Spleen (tissue), 11 donors: ENCODE data around the gene OTOG. TPM values are rescaled to one million over a fixed set of nuclear protein-coding genes. Genes with fewer than 3 reads are reported as not detected.

ENCODE experiments used
- DNase-seq: peaks from one replicate; pipeline ENCODE4 v3.0.0-alpha.2; 2020
- H3K27ac ChIP-seq, 8 donors: fragments of 200-600 bp; sonication (generic) in 7 of 8; 1 replicate in 4 of 8; 2 replicates in 4 of 8; pipeline versions ENCODE4 v1.5.0 to v1.8.0; 2016 to 2021; ENCODE audit warnings: inconsistent platforms in 4 of 8, mild to moderate bottlenecking in 4 of 8, moderate library complexity in 1 of 8
- H3K27me3 ChIP-seq, 7 donors: fragments of 200-600 bp; sonication (generic) in 6 of 7; replicated peaks in 1 of 7; 1 replicate in 4 of 7; 2 replicates in 3 of 7; pipeline versions ENCODE4 v1.5.0 to v1.8.0; 2016 to 2021; ENCODE audit warnings: inconsistent platforms in 3 of 7, mild to moderate bottlenecking in 1 of 7
- H3K36me3 ChIP-seq, 6 donors: fragments of 200-600 bp; sonication (generic) in 5 of 6; 1 replicate in 4 of 6; 2 replicates in 2 of 6; pipeline versions ENCODE4 v1.5.0 to v1.8.0; 2016 to 2021; ENCODE audit warnings: inconsistent platforms in 2 of 6
- H3K4me1 ChIP-seq, 6 donors: fragments of 200-600 bp; sonication (generic) in 5 of 6; 1 replicate in 3 of 6; 2 replicates in 3 of 6; pipeline versions ENCODE4 v1.5.0 to v1.8.0; 2016 to 2021; ENCODE audit warnings: inconsistent platforms in 3 of 6
- H3K4me3 ChIP-seq, 8 donors: fragments of 200-600 bp; sonication (generic) in 7 of 8; 1 replicate in 4 of 8; 2 replicates in 4 of 8; pipeline versions ENCODE4 v1.5.0 to v1.8.0; 2016 to 2021; ENCODE audit warnings: inconsistent platforms in 4 of 8, mild to moderate bottlenecking in 4 of 8, moderate library complexity in 2 of 8
- H3K9me3 ChIP-seq, 8 donors: fragments of 200-600 bp; sonication (generic) in 7 of 8; 1 replicate in 4 of 8; 2 replicates in 4 of 8; pipeline versions ENCODE4 v1.5.0 to v1.8.0; 2016 to 2021; ENCODE audit warnings: inconsistent platforms in 4 of 8
- POLR2A ChIP-seq, 3 donors: fragments of 450-650 bp; IDR thresholded peaks; one replicate each; pipeline ENCODE4 v1.5.1; 2017; ENCODE audit warnings: antibody characterized with exemption in 3 of 3, mild to moderate bottlenecking in 1 of 3
- POLR2AphosphoS5 ChIP-seq, 3 donors: sonication (generic); formaldehyde crosslinking; IDR thresholded peaks; one replicate each; pipeline ENCODE4 v1.5.1; 2017; ENCODE audit warnings: antibody characterized with exemption in 3 of 3
- WGBS, 5 donors: extraction: QIAGEN DNeasy Blood & Tissue Kit in 3 of 5; methylation state at CpG; one replicate each; pipeline versions ENCODE4 v1.1.5 to v1.1.7; 2013 to 2018; 5-methylcytosine and 5-hydroxymethylcytosine counted together
- intact Hi-C: fragments of 100-400 bp; cut with DNase I; formaldehyde crosslinking; loops from one replicate; pipeline ENCODE4 v1.15.0; 2023; ENCODE audit warnings: low total_unique reads
- polyA plus RNA-seq, 3 donors: library from polyadenylated mRNA; stranded (reverse); fragments of 200-250 nt; gene quantifications; one replicate each; pipeline ENCODE4 v1.2.1, GENCODE V29; 2013
- total RNA-seq, 7 donors: library from RNA; depleted of rRNA in 3 of 7; stranded (reverse); fragments of >200 nt in 3 of 7; fragmentation: NEBNext Ultra II Directional in 4 of 7; extraction: Animal tissue kit (Norgen Biotek cat#: 25700) in 4 of 7; gene quantifications; one replicate each; pipeline versions ENCODE4 v1.1.0 to v1.2.1, GENCODE V29; 2016 to 2021
- TF ChIP-seq, protein P1 (sequence below), 11 experiments: fragments of 200-600 bp in 7 of 11; fragments of 450-650 bp in 4 of 11; sonication (generic) in 4 of 11; IDR thresholded peaks in 8 of 11; conservative IDR thresholded peaks in 3 of 11; 1 replicate in 7 of 11; 2 replicates in 4 of 11; pipeline versions ENCODE4 v1.4.0 to v1.8.0; 2016 to 2021; ENCODE audit warnings: antibody characterized with exemption in 11 of 11, inconsistent platforms in 4 of 11, mild to moderate bottlenecking in 1 of 11
- donor health status: healthy with polysubstance abuse.
- donor health status: DM: no; HTN: no; CAD: no; lungs with moderate emphysema.
- donor health status: DM: no; HTN: no; CAD: no.
- donor health status: Bipolar disorder and iron deficiency.
- donor health status: healthy.
- donor health status: DM: no; HTN: no; CAD: no.
- donor health status: DM: yes; HTN: yes; CAD: no.

The OTOG gene
- total and polyA plus RNA-seq, 10 donors = not detected

DNA sequence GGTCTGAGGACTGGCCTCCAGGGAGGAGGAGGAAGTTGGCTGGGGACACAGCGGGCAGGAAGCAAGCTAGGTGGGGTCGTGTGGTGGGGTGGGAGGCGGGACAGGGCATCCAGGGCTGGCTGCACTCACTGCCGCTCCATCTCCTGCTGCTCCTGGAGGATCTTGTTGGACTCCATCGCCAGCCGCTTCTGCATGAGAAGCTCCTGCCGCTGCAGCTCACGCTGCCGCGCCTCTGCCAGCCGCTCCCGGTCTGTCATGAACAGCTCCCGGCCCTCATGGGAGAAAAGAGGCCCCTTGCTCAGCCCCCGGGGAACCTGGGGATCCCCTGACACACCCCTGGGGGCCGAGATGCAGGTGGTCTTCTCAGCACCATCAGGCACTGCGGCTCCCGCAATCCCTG lies 24.4 kb upstream of the OTOG start:
- no peaks in the 10 kb centered on the region for H3K36me3 ChIP-seq
- H3K4me1 ChIP-seq = peaks cover 0 to 2% (median under 1%) of the 10 kb centered on the region in 6 donors
- no peak overlapping the region for H3K4me3 ChIP-seq
- no peak for DNase-seq
- H3K27ac ChIP-seq = no peak overlapping the region
- H3K9me3 ChIP-seq = no peaks in the 10 kb centered on the region
- TF ChIP-seq POLR2AphosphoS5 (IDR thresholded peaks at IDR 0.05) = no peak
- TF ChIP-seq POLR2A (IDR thresholded peaks at IDR 0.05) = no peak
- TF ChIP-seq, protein P1, sequence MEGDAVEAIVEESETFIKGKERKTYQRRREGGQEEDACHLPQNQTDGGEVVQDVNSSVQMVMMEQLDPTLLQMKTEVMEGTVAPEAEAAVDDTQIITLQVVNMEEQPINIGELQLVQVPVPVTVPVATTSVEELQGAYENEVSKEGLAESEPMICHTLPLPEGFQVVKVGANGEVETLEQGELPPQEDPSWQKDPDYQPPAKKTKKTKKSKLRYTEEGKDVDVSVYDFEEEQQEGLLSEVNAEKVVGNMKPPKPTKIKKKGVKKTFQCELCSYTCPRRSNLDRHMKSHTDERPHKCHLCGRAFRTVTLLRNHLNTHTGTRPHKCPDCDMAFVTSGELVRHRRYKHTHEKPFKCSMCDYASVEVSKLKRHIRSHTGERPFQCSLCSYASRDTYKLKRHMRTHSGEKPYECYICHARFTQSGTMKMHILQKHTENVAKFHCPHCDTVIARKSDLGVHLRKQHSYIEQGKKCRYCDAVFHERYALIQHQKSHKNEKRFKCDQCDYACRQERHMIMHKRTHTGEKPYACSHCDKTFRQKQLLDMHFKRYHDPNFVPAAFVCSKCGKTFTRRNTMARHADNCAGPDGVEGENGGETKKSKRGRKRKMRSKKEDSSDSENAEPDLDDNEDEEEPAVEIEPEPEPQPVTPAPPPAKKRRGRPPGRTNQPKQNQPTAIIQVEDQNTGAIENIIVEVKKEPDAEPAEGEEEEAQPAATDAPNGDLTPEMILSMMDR (IDR thresholded peaks at IDR 0.05 in 8 of 11, conservative IDR thresholded peaks at IDR 0.05 in 3 of 11) = no peak
- H3K27me3 ChIP-seq = peaks cover 0 to 7% (median 0%) of the 10 kb centered on the region in 7 donors
- intact Hi-C loops = no loop called here
- 72 to 85% (median 82%) methylated on average over 11 to 17 of the region's 17 CpGs for WGBS, 5 donors

DNA sequence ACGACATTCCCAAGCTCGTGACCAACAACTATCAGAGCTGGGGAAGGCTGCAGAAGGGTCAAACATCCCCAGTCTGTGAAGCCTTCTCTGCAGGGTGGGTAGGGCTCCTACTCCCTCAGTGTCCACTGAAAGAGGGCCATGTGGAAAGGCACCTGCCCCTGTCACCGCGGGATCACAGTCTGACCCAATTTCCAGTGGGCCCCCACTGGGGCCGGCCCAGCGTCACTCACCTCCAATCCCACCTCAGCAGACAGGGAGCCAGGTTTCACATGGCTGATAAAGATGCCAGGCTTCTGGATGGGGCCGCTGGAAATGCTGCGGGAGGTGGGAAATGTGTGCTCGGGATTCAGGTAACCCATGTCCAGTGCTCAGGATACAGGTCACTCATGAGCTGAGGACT lies 22.8 kb upstream of the OTOG start:
- intact Hi-C loops = no loop called here
- no peak overlapping the region for H3K4me3 ChIP-seq
- H3K27me3 ChIP-seq = peaks cover 0 to 18% (median 0%) of the 10 kb centered on the region in 7 donors
- no peak for DNase-seq
- no peaks in the 10 kb centered on the region for H3K9me3 ChIP-seq
- peaks cover 0 to 16% (median 9%) of the 10 kb centered on the region in 6 donors for H3K4me1 ChIP-seq
- 88 to 96% (median 95%) methylated on average over 5 to 9 of the region's 9 CpGs for WGBS, 5 donors
- TF ChIP-seq, protein P1 (IDR thresholded peaks at IDR 0.05 in 8 of 11, conservative IDR thresholded peaks at IDR 0.05 in 3 of 11) = no peak
- TF ChIP-seq POLR2AphosphoS5 (IDR thresholded peaks at IDR 0.05) = no peak
- TF ChIP-seq POLR2A (IDR thresholded peaks at IDR 0.05) = no peak
- no peaks in the 10 kb centered on the region for H3K36me3 ChIP-seq
- H3K27ac ChIP-seq = no peak overlapping the region

DNA sequence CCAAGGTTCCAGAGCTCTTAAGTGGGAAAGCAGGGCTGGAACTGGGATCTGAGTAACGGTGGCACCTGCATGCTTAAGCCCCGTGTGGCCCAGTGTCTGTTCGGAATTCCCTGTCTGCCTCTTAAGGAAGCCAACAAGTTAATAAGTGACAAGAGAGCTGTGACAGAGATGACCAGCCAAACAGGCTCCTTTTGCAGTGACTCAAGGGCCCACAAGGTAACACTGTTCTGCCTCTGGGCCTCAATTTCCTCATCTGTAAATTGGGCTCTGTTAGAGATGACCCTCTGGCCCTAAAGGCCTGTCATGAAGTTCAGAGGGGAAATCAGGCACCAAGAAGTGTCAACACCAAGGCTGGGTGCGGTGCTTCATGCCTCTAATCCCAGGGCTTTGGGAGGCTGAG lies 21.5 kb upstream of the OTOG start:
- TF ChIP-seq POLR2A (IDR thresholded peaks at IDR 0.05) (no peak), POLR2AphosphoS5 (IDR thresholded peaks at IDR 0.05) (no peak)
- TF ChIP-seq, protein P1 (IDR thresholded peaks at IDR 0.05 in 8 of 11, conservative IDR thresholded peaks at IDR 0.05 in 3 of 11) = no peak
- Histone ChIP-seq H3K4me3 (no peak overlapping the region), H3K27me3 (peaks cover 0 to 22% (median 0%) of the 10 kb centered on the region in 7 donors), H3K36me3 (no peaks in the 10 kb centered on the region), H3K4me1 (peaks cover 0 to 16% (median 9%) of the 10 kb centered on the region in 6 donors), H3K9me3 (no peaks in the 10 kb centered on the region), H3K27ac (no peak overlapping the region)
- DNase-seq = no peak
- 74 to 95% (median 88%) methylated on average over 4 of the region's 4 CpGs for WGBS, 5 donors
- intact Hi-C loops = no loop called here

DNA sequence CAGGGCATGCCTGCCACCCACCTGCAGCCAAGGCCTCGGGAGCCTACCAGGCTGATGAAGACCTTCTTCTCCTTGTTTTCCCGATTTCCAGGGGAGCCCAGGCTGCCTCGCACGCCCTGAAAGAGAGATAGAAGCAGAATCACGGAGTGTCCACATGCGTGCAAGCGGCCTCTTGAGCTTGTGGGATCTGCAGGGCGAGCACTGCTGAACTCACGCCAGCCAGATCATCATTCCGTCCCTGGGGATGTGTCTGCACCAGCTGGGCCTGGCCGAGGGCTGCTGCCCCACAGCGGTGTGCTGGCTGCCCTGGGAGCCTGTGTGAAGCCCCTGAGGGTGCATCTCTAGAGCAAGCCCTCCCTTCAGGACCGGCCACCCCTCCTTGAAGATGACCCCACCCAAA lies 20.7 kb upstream of the OTOG start:
- H3K4me1 ChIP-seq = peaks cover 0 to 16% (median 9%) of the 10 kb centered on the region in 6 donors
- H3K4me3 ChIP-seq = no peak overlapping the region
- 84 to 93% (median 89%) methylated on average over 9 to 13 of the region's 13 CpGs for WGBS, 5 donors
- no peak for DNase-seq
- H3K27ac ChIP-seq = no peak overlapping the region
- no peaks in the 10 kb centered on the region for H3K9me3 ChIP-seq
- intact Hi-C loops = no loop called here
- peaks cover 0 to 28% (median 0%) of the 10 kb centered on the region in 7 donors for H3K27me3 ChIP-seq
- no peaks in the 10 kb centered on the region for H3K36me3 ChIP-seq
- TF ChIP-seq POLR2A (IDR thresholded peaks at IDR 0.05) (no peak), POLR2AphosphoS5 (IDR thresholded peaks at IDR 0.05) (no peak)
- TF ChIP-seq, protein P1 (IDR thresholded peaks at IDR 0.05 in 8 of 11, conservative IDR thresholded peaks at IDR 0.05 in 3 of 11) = no peak
